ENCODE measurements around the gene KBTBD4. TPM values are rescaled to one million over a fixed set of nuclear protein-coding genes. Genes with fewer than 3 reads are reported as not detected.
A peak's percentile ranks its signal among the peaks of the same experiment; 100 is the strongest.

KBTBD4 gene
- total and polyA plus RNA-seq, 2 of the 8 experiments (the other 6 are each of a cell fraction or from before 2014, with no cell fraction given): 12.0 to 19.5 TPM

DNA sequence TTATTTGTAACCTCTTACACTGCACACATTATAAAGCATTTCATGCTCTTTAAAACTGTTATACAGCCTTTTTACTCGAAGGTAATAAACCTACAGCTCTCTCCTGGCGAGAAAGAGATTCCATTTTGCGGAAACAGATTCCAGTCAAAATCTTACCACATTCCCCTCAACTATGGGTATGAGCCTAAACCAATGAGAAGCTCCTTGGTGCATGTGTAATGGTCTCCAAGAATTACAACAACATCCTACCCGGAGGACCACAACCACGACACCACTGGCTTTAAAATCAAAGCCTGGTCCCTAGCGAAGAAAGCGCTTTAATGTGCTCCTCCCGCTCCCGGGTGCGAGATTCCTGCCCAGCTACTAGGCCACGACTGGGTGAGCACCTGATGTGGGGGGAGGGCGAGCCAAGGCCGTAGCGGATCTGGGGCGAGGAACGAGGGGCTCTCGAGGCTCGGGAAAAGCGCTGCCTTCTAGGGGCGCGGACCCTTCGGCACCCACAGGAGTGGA lies 26.7 kb downstream of the KBTBD4 start:
- Histone ChIP-seq H3K14ac (ENCODE audit: insufficient read length) (peak overlapping the region; percentile 0), H3K9ac (replicated peaks in 1 of 4; ENCODE audit: extremely low read depth in 1 of 4, low read depth in 3 of 4, low read length in 3 of 4) (peak overlapping the region; percentile 79 to 91 (median 86)), H3K4me1 (replicated peaks in 1 of 4; ENCODE audit: control insufficient read depth in 3 of 4, insufficient read depth in 4 of 4, low read length in 3 of 4) (peaks cover 0 to 2% (median 0%) of the 10 kb centered on the region in 4 experiments; a peak in 1 of 7 replicates), H2AFZ (ENCODE audit: low read length) (no peak overlapping the region), H3K56ac (replicated peaks; ENCODE audit: insufficient read length, low read depth, low read length) (peak overlapping the region; percentile 89), H3K36me3 (ENCODE audit: control insufficient read depth in 2 of 4, insufficient read depth in 4 of 4, low read length in 3 of 4) (peaks cover 0 to 6% (median 0%) of the 10 kb centered on the region in 4 experiments; a peak in 1 of 8 replicates), H3K23me2 (ENCODE audit: low read depth, low read length) (peaks cover 3% of the 10 kb centered on the region; the same call in 1 of the 2 replicates), H3K4me3 (ENCODE audit: extremely low read depth in 1 of 4, insufficient read depth in 2 of 4, low read depth in 3 of 4, low read length in 4 of 4) (peak overlapping the region; percentile 68 to 96 (median 86)), H3K23ac (ENCODE audit: insufficient read length) (no peak overlapping the region), H4K91ac (replicated peaks; ENCODE audit: insufficient read length, low read length) (peak overlapping the region; percentile 69), H3K27me3 (replicated peaks in 1 of 4; ENCODE audit: control insufficient read depth in 3 of 4, extremely low read depth in 1 of 4, insufficient read depth in 3 of 4, low read length in 3 of 4) (no peaks in the 10 kb centered on the region), H2AK5ac (ENCODE audit: low read depth, low read length) (peak overlapping the region; percentile 96; the same call in 1 of the 2 replicates), H2BK120ac (replicated peaks; ENCODE audit: low read depth, low read length) (peak overlapping the region; percentile 55), H4K8ac (ENCODE audit: extremely low read depth, insufficient read depth, low read length) (peak overlapping the region; percentile 97; the same call in 1 of the 2 replicates), H3K4me2 (ENCODE audit: insufficient read depth in 1 of 2, low read depth in 2 of 2, low read length in 2 of 2) (peak overlapping the region; percentile 73 to 85), H2BK20ac (ENCODE audit: low read length) (no peak overlapping the region), H2BK12ac (ENCODE audit: low read depth, low read length) (peak overlapping the region; percentile 80), H3K79me2 (ENCODE audit: control insufficient read depth in 1 of 2, insufficient read depth in 2 of 2, low read length in 2 of 2) (peaks cover 42 to 56% of the 10 kb centered on the region in 2 experiments), H2BK15ac (ENCODE audit: low read length) (peak overlapping the region; percentile 81; the same call in 1 of the 2 replicates), H3K4ac (replicated peaks; ENCODE audit: insufficient read length, low read depth, low read length) (peak overlapping the region; percentile 92), H3K79me1 (ENCODE audit: low read depth, low read length) (no peaks in the 10 kb centered on the region), H4K20me1 (replicated peaks in 1 of 2; ENCODE audit: control insufficient read depth in 1 of 2, insufficient read depth in 2 of 2, low read length in 2 of 2) (peaks cover 13 to 19% of the 10 kb centered on the region in 2 experiments), H3K18ac (ENCODE audit: extremely low read depth, low read length) (peak overlapping the region; percentile 82), H3K27ac (ENCODE audit: low read depth, low read length) (peak overlapping the region; percentile 84), H4K5ac (ENCODE audit: insufficient read length, low read depth, low read length) (peak overlapping the region; percentile 87), H3K9me3 (ENCODE audit: insufficient read depth in 2 of 2, low read depth in 1 of 2, low read length in 1 of 2) (no peaks in the 10 kb centered on the region), H2BK5ac (ENCODE audit: low read depth, low read length) (peak overlapping the region; percentile 96)
- WGBS, 2 experiments (ENCODE audit: extremely low coverage in 1 of 2, insufficient coverage in 1 of 2, insufficient read length in 1 of 2, insufficient replicate concordance in 2 of 2, low coverage in 1 of 2, low lambda C conversion rate in 2 of 2, missing lambda C conversion rate in 1 of 2): 3% methylated on average over 22 of the region's 22 CpGs; no CpG with 5 or more reads in 1 of the 2 experiments
- FAIRE-seq (no peak), DNase-seq (ENCODE audit: low read depth in 1 of 2, low spot score in 2 of 2) (peak in 1 of 2 experiments; percentile 58)
- TF ChIP-seq SIN3A (conservative IDR thresholded peaks at IDR 0.05 in 1 of 2, IDR thresholded peaks at IDR 0.05 in 1 of 2; ENCODE audit: low read depth in 1 of 2, low read length in 2 of 2): peak in 1 of 2 experiments; percentile 54; a peak in 1 of 4 replicates
- TF ChIP-seq YY1 (IDR thresholded peaks at IDR 0.05; ENCODE audit: low read depth, low read length): no peak
- peak; percentile 84 for TF ChIP-seq SAP30 (IDR thresholded peaks at IDR 0.05; ENCODE audit: insufficient read depth, insufficient replicate concordance, low read length)
- TF ChIP-seq, protein P1, sequence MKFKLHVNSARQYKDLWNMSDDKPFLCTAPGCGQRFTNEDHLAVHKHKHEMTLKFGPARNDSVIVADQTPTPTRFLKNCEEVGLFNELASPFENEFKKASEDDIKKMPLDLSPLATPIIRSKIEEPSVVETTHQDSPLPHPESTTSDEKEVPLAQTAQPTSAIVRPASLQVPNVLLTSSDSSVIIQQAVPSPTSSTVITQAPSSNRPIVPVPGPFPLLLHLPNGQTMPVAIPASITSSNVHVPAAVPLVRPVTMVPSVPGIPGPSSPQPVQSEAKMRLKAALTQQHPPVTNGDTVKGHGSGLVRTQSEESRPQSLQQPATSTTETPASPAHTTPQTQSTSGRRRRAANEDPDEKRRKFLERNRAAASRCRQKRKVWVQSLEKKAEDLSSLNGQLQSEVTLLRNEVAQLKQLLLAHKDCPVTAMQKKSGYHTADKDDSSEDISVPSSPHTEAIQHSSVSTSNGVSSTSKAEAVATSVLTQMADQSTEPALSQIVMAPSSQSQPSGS (IDR thresholded peaks at IDR 0.05; ENCODE audit: low read length): no peak
- peak; percentile 11 for TF ChIP-seq TAF7 (optimal IDR thresholded peaks at IDR 0.05; ENCODE audit: borderline replicate concordance, low read depth, low read length)
- peak; percentile 30; the same call in 1 of the 2 replicates for TF ChIP-seq TBP (IDR thresholded peaks at IDR 0.05; ENCODE audit: low read depth, low read length)
- no peak for TF ChIP-seq BCL11A (IDR thresholded peaks at IDR 0.05; ENCODE audit: low read depth in 2 of 2, low read length in 2 of 2)
- TF ChIP-seq JUND (IDR thresholded peaks at IDR 0.05; ENCODE audit: low read length): no peak
- TF ChIP-seq TAF1 (IDR thresholded peaks at IDR 0.05; ENCODE audit: low read depth, low read length): 0 out of 2 replicates have a peak, but pooled peaks have one; percentile 32
- CTCF ChIA-PET (ENCODE audit: partially characterized antibody): interaction anchor here (0.7 to 2.3 kb wide), 12 partner anchors 12 to 139 kb away, joined by 3 to 25 read pairs (median 4); no protein-coding TSS in a partner anchor
- POLR2A ChIA-PET (ENCODE audit: partially characterized antibody): interaction anchor here (0.6 to 5.0 kb wide), 21 partner anchors 9 to 338 kb away, joined by 3 to 65 read pairs (median 5); partner anchors contain the start of genes KBTBD4, NDUFS3 and PTPMT1
